Subcutaneous abdominal adipose tissue (tissue), 5 donors: ENCODE results near the gene TTLL10.

Experiments
- H3K27ac ChIP-seq: one replicate; pipeline ENCODE4 v1.7.0; 2013; ENCODE audit warnings: low read depth, mild to moderate bottlenecking, inconsistent platforms, low read length, moderate library complexity
- H3K27me3 ChIP-seq, 5 donors: one replicate each; pipeline ENCODE4 v1.7.0; 2013; ENCODE audit warnings: low read length in 5 of 5, inconsistent platforms in 1 of 5; ENCODE audit not compliant: control insufficient read depth in 5 of 5, insufficient read depth in 4 of 5
- H3K36me3 ChIP-seq, 5 donors: one replicate each; pipeline ENCODE4 v1.7.0; 2013; ENCODE audit warnings: low read length in 5 of 5; ENCODE audit not compliant: control insufficient read depth in 5 of 5, insufficient read depth in 5 of 5
- H3K4me1 ChIP-seq, 5 donors: one replicate each; pipeline ENCODE4 v1.7.0; 2013; ENCODE audit warnings: low read length in 5 of 5, mild to moderate bottlenecking in 3 of 5, moderate library complexity in 1 of 5; ENCODE audit not compliant: control insufficient read depth in 5 of 5, insufficient read depth in 5 of 5
- H3K4me3 ChIP-seq, 5 donors: one replicate each; pipeline ENCODE4 v1.7.0; 2013; ENCODE audit warnings: low read length in 5 of 5, low read depth in 1 of 5
- H3K9ac ChIP-seq, 5 donors: one replicate each; pipeline ENCODE4 v1.7.0; 2013; ENCODE audit warnings: low read length in 5 of 5, mild to moderate bottlenecking in 4 of 5, moderate library complexity in 3 of 5
- H3K9me3 ChIP-seq, 5 donors: one replicate each; pipeline ENCODE4 v1.7.0; 2013; ENCODE audit warnings: low read length in 5 of 5; ENCODE audit not compliant: control insufficient read depth in 5 of 5
- donor health status: healthy.
- donor health status: healthy.
- donor health status: healthy.
- donor health status: healthy.
- donor health status: healthy.

TTLL10 gene, protein sequence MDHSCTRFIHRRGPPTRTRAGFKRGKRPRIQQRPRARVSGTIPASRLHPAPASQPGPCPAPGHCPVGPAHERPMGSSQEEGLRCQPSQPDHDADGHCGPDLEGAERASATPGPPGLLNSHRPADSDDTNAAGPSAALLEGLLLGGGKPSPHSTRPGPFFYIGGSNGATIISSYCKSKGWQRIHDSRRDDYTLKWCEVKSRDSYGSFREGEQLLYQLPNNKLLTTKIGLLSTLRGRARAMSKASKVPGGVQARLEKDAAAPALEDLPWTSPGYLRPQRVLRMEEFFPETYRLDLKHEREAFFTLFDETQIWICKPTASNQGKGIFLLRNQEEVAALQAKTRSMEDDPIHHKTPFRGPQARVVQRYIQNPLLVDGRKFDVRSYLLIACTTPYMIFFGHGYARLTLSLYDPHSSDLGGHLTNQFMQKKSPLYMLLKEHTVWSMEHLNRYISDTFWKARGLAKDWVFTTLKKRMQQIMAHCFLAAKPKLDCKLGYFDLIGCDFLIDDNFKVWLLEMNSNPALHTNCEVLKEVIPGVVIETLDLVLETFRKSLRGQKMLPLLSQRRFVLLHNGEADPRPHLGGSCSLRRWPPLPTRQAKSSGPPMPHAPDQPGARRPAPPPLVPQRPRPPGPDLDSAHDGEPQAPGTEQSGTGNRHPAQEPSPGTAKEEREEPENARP

GRCh38 chr1:1173793-1174415 lies at the start of gene TTLL10:
Gene TTLL10 (plus strand): TSS chr1:1173880. CDS start chr1:1179216, 5,336 bp downstream.
- no peaks in the 10 kb centered on the region for H3K36me3 ChIP-seq
- H3K4me3 ChIP-seq, result no peak within 1 kb of the TSS
- H3K27ac ChIP-seq, result no peak within 1 kb of the TSS
- no peaks in the 10 kb centered on the region for H3K4me1 ChIP-seq
- peaks cover 34 to 58% (median 51%) of the 10 kb centered on the region in 5 donors for H3K27me3 ChIP-seq
- H3K9ac ChIP-seq, result no peak within 1 kb of the TSS
- peaks cover 0 to 3% (median 0%) of the 10 kb centered on the region in 5 donors for H3K9me3 ChIP-seq

GRCh38 chr1:1124508-1124785 lies 49.2 kb upstream of the TTLL10 start:
- H3K9ac ChIP-seq, result no peak overlapping the region
- H3K27me3 ChIP-seq, result peaks cover 3 to 12% (median 6%) of the 10 kb centered on the region in 5 donors
- H3K4me1 ChIP-seq, result peaks cover 0 to 11% (median 8%) of the 10 kb centered on the region in 5 donors
- no peaks in the 10 kb centered on the region for H3K36me3 ChIP-seq
- peaks cover 0 to 6% (median 4%) of the 10 kb centered on the region in 5 donors for H3K9me3 ChIP-seq
- H3K4me3 ChIP-seq, result no peak overlapping the region
- no peak overlapping the region for H3K27ac ChIP-seq

- H3K9me3 ChIP-seq, result peaks cover 0 to 6% (median 4%) of the 10 kb centered on the region in 5 donors
- peaks cover 0 to 11% (median 8%) of the 10 kb centered on the region in 5 donors for H3K4me1 ChIP-seq
- no peak overlapping the region for H3K27ac ChIP-seq
- H3K4me3 ChIP-seq, result no peak overlapping the region
- H3K36me3 ChIP-seq, result no peaks in the 10 kb centered on the region
- H3K9ac ChIP-seq, result no peak overlapping the region
- H3K27me3 ChIP-seq, result peaks cover 4 to 13% (median 6%) of the 10 kb centered on the region in 5 donors
Measured at GRCh38 chr1:1124786-1125642, 48.7 kb upstream of the TTLL10 start.

GRCh38 chr1:1125945-1126344 lies 47.7 kb upstream of the TTLL10 start:
- no peak overlapping the region for H3K27ac ChIP-seq
- no peaks in the 10 kb centered on the region for H3K36me3 ChIP-seq
- no peak overlapping the region for H3K9ac ChIP-seq
- peaks cover 0 to 6% (median 4%) of the 10 kb centered on the region in 5 donors for H3K9me3 ChIP-seq
- H3K4me1 ChIP-seq, result peaks cover 0 to 11% (median 8%) of the 10 kb centered on the region in 5 donors
- no peak overlapping the region for H3K4me3 ChIP-seq
- H3K27me3 ChIP-seq, result peaks cover 4 to 16% (median 6%) of the 10 kb centered on the region in 5 donors

DNA sequence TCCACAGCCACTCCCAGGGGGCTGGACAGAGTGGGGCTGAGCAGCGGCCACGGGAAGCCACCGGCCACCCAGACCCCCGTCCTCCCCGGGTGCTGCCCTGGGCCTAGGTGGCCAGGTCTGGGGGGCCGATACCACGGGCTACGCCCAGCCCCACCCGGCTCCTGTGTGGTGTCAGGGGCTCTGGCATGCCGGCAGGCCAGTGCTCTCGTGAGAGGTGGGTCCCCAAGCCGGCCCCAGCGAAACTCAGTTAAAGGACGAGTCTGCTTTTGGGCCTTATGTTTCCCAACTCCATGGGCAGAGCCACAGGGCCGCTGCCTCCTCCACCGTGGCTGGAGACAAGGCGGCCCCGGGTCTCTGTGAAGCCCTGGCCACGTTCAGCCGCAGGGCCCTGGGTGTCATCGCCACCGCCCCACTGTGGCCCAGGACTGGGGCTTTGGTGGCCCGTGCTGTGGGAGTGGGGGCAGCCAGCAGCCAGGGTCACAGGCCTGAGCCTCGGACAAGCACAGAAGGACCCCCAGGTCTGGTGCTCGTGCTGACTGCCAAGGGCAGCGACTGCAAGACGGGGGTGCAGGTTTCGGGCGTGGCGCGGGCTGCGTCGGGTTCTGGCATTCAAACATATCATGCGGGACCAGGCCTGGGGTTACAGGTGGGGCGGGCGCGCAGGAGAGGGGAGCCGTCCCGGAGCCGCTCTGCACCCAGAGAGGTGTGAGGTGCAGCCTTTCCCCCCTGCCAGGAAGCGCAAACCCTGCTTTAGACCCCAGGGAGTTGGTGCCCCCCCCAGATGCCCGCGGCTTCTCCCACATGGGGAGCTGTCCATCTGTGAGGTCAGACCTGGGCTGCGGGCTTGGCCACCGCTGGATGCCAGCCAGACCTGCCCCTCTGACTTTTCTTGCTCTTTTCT lies 45.9 kb upstream of the TTLL10 start:
- H3K4me3 ChIP-seq, result no peak overlapping the region
- H3K27me3 ChIP-seq, result peaks cover 0 to 14% (median 9%) of the 10 kb centered on the region in 5 donors
- H3K9me3 ChIP-seq, result peaks cover 0 to 6% (median 4%) of the 10 kb centered on the region in 5 donors
- no peak overlapping the region for H3K27ac ChIP-seq
- peaks cover 0 to 6% (median 2%) of the 10 kb centered on the region in 5 donors for H3K4me1 ChIP-seq
- H3K36me3 ChIP-seq, result no peaks in the 10 kb centered on the region
- H3K9ac ChIP-seq, result no peak overlapping the region

DNA sequence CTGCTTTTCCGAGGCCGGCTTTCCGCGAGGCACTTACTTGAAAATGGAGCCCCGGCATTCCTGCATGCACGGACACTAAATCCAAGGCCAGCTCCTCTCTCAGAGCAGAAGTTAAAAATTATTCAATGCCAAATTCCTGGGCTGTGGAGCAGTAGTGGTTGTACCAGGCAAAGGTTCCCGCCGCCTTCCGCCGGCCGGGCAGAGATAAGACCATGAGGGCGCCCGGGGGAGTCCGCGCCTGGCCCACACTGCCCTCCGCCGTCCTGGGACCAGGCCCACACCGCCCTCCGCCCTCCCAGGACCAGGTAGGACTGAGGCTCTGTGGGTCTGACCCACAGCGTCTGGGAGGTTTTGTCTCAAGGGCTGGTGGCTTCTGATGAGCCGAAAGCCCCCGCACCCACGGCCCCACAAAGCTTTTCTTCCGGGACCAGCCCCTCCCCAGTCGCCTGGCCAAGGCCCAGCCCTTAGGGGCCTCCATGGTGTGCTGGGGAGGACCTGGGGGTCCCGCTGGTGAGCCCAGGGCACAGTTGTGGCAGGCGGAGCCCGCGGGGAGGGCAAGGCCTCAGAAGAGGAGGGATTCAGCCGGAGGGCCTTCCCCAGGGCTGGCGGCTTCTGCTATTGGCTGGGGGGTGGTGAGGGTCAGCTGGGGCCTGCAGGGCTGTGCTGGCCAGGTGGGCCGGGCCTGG lies 45.1 kb upstream of the TTLL10 start:
- Histone ChIP-seq H3K27me3 (peaks cover 0 to 14% (median 8%) of the 10 kb centered on the region in 5 donors), H3K4me3 (no peak overlapping the region), H3K27ac (no peak overlapping the region), H3K4me1 (peaks cover 0 to 12% (median 9%) of the 10 kb centered on the region in 5 donors), H3K9ac (no peak overlapping the region), H3K9me3 (peaks cover 0 to 6% (median 4%) of the 10 kb centered on the region in 5 donors), H3K36me3 (no peaks in the 10 kb centered on the region)

GRCh38 chr1:1129381-1129821 lies 44.3 kb upstream of the TTLL10 start:
- H3K9me3 ChIP-seq, result peaks cover 0 to under 1% (median 0%) of the 10 kb centered on the region in 5 donors
- H3K4me3 ChIP-seq, result no peak overlapping the region
- H3K4me1 ChIP-seq, result peaks cover 0 to 12% (median 9%) of the 10 kb centered on the region in 5 donors
- H3K27me3 ChIP-seq, result peaks cover 0 to 14% (median 2%) of the 10 kb centered on the region in 5 donors
- H3K27ac ChIP-seq, result no peak overlapping the region
- no peak overlapping the region for H3K9ac ChIP-seq
- no peaks in the 10 kb centered on the region for H3K36me3 ChIP-seq

GRCh38 chr1:1130206-1131120 lies 43.2 kb upstream of the TTLL10 start:
- Histone ChIP-seq H3K36me3 (no peaks in the 10 kb centered on the region), H3K27ac (no peak overlapping the region), H3K4me3 (no peak overlapping the region), H3K27me3 (peaks cover 0 to 16% (median 2%) of the 10 kb centered on the region in 5 donors), H3K9ac (no peak overlapping the region), H3K4me1 (peaks cover 0 to 12% (median 9%) of the 10 kb centered on the region in 5 donors), H3K9me3 (no peaks in the 10 kb centered on the region)
